ENCODE data around the gene UTP4.

GRCh38 chr16:69201787-69202186 lies 69.3 kb downstream of the UTP4 start:
- TF ChIP-seq, protein P1, sequence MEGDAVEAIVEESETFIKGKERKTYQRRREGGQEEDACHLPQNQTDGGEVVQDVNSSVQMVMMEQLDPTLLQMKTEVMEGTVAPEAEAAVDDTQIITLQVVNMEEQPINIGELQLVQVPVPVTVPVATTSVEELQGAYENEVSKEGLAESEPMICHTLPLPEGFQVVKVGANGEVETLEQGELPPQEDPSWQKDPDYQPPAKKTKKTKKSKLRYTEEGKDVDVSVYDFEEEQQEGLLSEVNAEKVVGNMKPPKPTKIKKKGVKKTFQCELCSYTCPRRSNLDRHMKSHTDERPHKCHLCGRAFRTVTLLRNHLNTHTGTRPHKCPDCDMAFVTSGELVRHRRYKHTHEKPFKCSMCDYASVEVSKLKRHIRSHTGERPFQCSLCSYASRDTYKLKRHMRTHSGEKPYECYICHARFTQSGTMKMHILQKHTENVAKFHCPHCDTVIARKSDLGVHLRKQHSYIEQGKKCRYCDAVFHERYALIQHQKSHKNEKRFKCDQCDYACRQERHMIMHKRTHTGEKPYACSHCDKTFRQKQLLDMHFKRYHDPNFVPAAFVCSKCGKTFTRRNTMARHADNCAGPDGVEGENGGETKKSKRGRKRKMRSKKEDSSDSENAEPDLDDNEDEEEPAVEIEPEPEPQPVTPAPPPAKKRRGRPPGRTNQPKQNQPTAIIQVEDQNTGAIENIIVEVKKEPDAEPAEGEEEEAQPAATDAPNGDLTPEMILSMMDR (IDR thresholded peaks at IDR 0.05 in 8 of 11, conservative IDR thresholded peaks at IDR 0.05 in 3 of 11), result no peak
- TF ChIP-seq POLR2A (IDR thresholded peaks at IDR 0.05), result no peak
